SJSA1 (cell line): Measurements from ENCODE around the gene ST3GAL3. TPM values are rescaled to one million over a fixed set of nuclear protein-coding genes. Genes with fewer than 3 reads are reported as not detected.
"Not testable (repeated sequence)": the region's sequence is repeated elsewhere in the genome, so short reads cannot be mapped to it uniquely, and the experiment has no call there.

ENCODE experiments used
- DNase-seq, 2 experiments: peaks; one replicate each; pipeline ENCODE4 v3.0.0-alpha.2; 2015 to 2020; ENCODE audit warnings: low spot score in 2 of 2, low read depth in 1 of 2
- H3K27ac ChIP-seq: fragments of 250-450 bp; sonication (Bioruptor Pico); 2 replicates; pipeline ENCODE4 v1.5.1; 2020; ENCODE audit warnings: mild to moderate bottlenecking, moderate library complexity
- H3K27me3 ChIP-seq: fragments of 250-450 bp; sonication (Bioruptor Pico); replicated peaks from 2 replicates; pipeline ENCODE4 v1.5.1; 2020; ENCODE audit warnings: mild to moderate bottlenecking, moderate library complexity
- H3K36me3 ChIP-seq: fragments of 250-450 bp; sonication (Bioruptor Pico); 2 replicates; pipeline ENCODE4 v1.5.1; 2020; ENCODE audit warnings: mild to moderate bottlenecking
- H3K4me1 ChIP-seq: fragments of 250-450 bp; sonication (Bioruptor Pico); replicated peaks from 2 replicates; pipeline ENCODE4 v1.6.1; 2021; ENCODE audit warnings: mild to moderate bottlenecking
- H3K4me3 ChIP-seq: fragments of 250-450 bp; sonication (Bioruptor Pico); 2 replicates; pipeline ENCODE4 v1.5.1; 2020; ENCODE audit warnings: mild to moderate bottlenecking
- H3K9me3 ChIP-seq: fragments of 250-450 bp; sonication (Bioruptor Pico); replicated peaks from 2 replicates; pipeline ENCODE4 v1.5.1; 2020; ENCODE audit warnings: mild to moderate bottlenecking
- total RNA-seq: library from RNA; depleted of rRNA; stranded (reverse); fragments of >200 nt; shearing (Covaris generic); gene quantifications from 2 replicates; pipeline ENCODE4 v1.2.3, GENCODE V29; 2014

The ST3GAL3 gene
- total RNA-seq, 1 experiment from 2014 or later: 25.0 TPM

DNA sequence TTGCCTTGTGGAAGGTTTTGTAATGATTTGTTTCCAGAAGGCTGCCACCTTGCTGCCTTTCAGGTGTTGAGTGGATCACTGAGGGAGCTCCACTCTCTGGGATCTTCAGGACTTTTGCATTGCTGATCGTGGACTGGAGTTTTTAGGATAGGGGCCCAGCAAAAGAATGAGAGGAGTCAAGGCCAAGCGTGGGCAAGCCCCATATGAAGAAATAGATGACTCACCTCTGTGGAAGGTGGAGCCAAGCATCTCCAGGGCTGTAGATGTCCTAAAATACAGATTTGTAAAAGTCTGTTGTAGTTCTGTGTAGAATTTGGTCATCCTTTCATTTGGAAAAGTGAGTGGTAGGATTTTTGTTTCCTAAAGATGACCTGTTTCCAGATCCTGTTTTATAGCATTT is 67.0 kb downstream of the ST3GAL3 start:
- Histone ChIP-seq H3K27me3 (no peaks in the 10 kb centered on the region), H3K36me3 (peaks cover 36% of the 10 kb centered on the region), H3K4me3 (no peak overlapping the region), H3K27ac (no peak overlapping the region), H3K4me1 (peaks cover 17% of the 10 kb centered on the region), H3K9me3 (no peaks in the 10 kb centered on the region)
- no peak for DNase-seq

DNA sequence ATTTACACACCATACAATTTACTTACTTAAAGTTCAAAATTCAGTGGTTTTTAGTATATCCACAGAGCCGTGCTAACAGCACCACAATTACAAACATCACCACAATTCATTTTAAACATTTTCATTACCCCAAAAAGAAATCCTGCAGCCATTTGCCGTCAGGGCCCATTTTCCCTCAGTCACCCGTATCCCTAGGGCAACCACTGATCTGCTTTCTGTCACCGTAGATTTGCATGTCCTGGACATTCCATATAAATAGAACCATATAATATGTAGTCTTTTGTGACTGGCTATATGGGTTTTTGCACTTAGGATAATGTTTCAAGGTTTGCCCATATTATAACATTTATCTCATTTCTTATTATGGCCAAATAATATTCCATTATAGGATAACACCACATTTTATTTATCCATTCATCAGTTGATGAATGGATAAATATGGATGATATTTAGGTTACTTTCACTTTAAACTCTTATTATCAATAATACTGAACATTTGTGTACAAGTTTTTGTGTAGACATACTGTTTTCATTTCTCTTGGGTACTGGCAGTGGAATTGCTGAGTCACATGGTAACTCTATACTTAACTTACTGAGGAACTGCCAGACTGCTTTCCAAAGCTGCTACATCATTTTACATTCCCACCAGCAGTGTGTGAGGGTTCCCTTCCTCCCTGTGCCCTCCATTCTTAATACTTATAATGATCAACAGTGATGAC is 68.9 kb downstream of the ST3GAL3 start:
- Histone ChIP-seq H3K4me1 (peaks cover 17% of the 10 kb centered on the region), H3K36me3 (peaks cover 36% of the 10 kb centered on the region), H3K27ac (no peak overlapping the region), H3K27me3 (no peaks in the 10 kb centered on the region), H3K9me3 (no peaks in the 10 kb centered on the region), H3K4me3 (no peak overlapping the region)
- DNase-seq: no peak

DNA sequence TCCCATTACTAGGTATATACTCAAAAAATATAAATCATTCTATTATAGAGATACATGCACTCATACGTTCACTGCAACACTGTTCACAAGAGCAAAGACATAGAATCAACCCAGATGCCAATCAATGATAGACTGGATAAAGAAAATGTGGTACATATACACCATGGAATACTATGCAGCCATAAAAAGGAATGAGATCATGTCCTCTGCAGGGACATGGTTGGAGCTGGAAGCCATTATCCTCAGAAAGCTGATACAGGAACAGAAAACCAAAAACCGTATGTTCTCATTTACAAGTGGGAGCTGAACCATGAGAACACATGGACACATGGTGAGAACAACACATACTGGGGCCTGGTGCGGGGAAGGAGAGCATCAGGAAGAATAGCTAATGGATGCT is 70.6 kb downstream of the ST3GAL3 start:
- peaks cover 26% of the 10 kb centered on the region for H3K4me1 ChIP-seq
- H3K27ac ChIP-seq, H3K4me3 ChIP-seq, H3K9me3 ChIP-seq, H3K27me3 ChIP-seq, DNase-seq: not testable (repeated sequence)
- peaks cover 34% of the 10 kb centered on the region for H3K36me3 ChIP-seq

DNA sequence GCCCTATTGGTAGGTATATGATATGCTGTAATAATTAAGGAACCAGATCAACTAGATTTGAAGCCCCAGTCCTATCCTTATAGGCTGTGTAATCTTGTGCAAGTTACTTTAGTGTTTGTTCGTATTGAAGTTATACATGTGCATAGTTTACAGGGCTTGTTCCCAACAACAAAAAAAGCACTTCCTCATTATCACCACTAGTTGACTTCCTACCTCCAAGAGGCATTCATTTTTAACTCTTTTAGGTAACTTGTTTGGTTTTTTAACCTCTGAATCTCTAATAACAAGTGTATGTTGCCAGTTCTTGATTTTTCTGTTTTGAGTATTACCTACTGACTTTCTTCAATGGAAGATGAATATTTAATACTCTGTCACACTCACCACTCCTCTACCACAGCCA is 71.9 kb downstream of the ST3GAL3 start:
- no peak overlapping the region for H3K4me3 ChIP-seq

DNA sequence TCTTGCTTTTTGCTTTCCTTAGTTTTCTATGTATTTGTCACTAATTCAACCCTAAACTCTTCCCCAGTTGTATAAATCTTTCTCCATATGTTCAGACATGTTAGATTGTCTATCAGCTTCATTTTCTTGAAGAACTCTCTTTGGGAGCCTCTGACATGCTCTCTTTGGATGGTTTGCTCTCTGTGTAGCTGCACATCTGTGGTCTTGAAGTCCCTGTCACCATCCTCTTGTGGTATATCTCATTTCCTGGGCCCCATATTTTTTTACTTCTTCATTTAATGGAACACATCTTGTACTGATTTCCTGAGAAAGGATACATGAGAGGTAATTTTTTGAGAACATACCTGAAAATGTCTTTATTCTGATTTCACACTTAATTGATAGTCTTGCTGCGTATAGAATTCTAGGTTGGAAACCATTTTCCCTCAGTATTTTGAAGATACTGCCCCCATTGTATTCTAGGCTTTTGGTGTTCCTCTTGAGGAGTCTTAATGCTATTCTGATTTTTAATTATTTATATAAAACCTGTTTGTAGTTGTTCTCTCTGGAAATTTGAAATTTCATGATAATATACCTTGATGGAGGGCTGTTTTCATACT is 72.6 kb downstream of the ST3GAL3 start:
- H3K4me1 ChIP-seq: peaks cover 37% of the 10 kb centered on the region
- H3K4me3 ChIP-seq: no peak overlapping the region
- H3K27me3 ChIP-seq: no peaks in the 10 kb centered on the region
- no peak overlapping the region for H3K27ac ChIP-seq
- peaks cover 20% of the 10 kb centered on the region for H3K36me3 ChIP-seq
- no peaks in the 10 kb centered on the region for H3K9me3 ChIP-seq
- no peak for DNase-seq

More for the DNA sequence above, 71.9 kb downstream of the ST3GAL3 start:
- Histone ChIP-seq H3K27ac (no peak overlapping the region), H3K9me3 (no peaks in the 10 kb centered on the region), H3K27me3 (no peaks in the 10 kb centered on the region), H3K36me3 (peaks cover 24% of the 10 kb centered on the region), H3K4me1 (peaks cover 38% of the 10 kb centered on the region)
- no peak for DNase-seq

DNA sequence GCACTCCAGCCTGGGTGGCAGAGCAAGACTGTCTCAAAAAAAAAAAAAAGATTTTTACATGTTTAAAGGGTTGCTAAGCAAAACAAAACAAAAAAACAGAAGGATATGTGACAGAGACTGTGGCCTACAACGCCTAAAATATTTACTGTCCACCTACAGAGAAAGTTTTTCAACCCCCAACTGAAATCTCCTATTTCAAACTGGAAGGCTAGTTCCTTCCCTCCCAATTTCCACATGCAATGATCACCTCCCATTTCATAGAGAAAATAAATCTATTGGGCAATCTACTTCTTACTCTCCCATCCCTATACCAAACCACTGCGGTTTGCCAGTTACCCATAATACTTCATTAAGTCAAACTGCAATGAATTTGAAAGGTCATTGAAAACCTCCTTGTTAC is 74.2 kb downstream of the ST3GAL3 start:
- no peaks in the 10 kb centered on the region for H3K9me3 ChIP-seq
- H3K4me3 ChIP-seq: no peak overlapping the region
- H3K27me3 ChIP-seq: no peaks in the 10 kb centered on the region
- peak overlapping the region; percentile 33; the same call in 1 of the 2 replicates for H3K27ac ChIP-seq
- peaks cover 9% of the 10 kb centered on the region for H3K36me3 ChIP-seq
- no peak for DNase-seq
- H3K4me1 ChIP-seq: peaks cover 42% of the 10 kb centered on the region

DNA sequence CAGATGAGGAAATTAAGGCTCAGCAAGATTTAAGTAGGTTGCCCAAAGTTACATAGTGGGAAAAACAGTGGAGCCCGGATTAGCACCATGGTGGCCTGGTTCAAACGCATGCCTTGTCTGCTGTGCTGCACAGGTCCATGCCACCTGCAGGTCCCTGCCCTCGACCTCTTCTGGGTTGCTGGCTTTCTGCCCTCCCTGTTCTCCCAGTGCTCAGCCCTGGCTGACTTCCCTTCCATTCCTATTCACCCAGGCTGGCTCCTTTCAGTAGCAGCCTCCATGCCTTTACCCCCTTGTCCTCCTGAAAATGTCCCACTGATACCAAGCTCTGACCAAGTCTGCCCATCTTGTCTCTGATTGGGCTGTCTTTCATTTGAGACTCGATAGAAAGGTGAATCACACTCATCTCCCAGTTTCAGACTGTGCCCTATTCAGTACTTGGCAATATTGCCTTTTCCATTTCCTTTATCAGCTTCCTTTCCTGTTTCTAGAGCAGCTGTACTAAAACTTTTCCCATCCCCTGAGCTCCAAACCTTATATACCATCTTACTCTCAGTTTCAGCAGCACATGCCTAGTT is 75.8 kb downstream of the ST3GAL3 start:
- Histone ChIP-seq H3K4me3 (no peak overlapping the region), H3K36me3 (no peaks in the 10 kb centered on the region), H3K4me1 (peaks cover 56% of the 10 kb centered on the region), H3K27ac (peak overlapping the region; percentile 85), H3K9me3 (no peaks in the 10 kb centered on the region), H3K27me3 (no peaks in the 10 kb centered on the region)
- DNase-seq: no peak

DNA sequence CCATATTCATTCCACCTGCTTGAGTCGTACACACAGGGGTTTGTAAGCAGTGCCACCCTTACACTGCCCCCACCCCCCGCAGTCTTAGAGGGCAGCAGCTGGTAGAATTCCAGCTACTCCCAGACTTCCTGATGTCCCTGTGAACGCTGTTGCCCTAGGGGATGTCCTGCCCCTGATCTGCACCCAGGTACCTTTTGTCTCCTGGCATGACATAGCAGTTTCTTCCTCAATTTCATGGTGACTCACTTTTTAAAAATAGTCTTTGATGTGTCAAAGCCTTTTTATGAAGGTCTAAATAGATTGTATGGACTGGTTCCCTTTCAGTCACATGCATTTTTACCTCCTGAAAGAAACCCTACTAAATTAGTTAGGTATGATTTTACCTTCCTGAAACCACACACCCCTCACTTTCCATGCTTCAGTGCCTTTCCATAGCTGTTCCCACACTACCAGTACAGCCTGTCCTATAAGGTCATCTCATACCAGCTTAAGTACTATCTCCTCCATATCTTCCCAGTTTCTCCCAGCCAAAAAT is 76.4 kb downstream of the ST3GAL3 start:
- H3K27ac ChIP-seq: peak overlapping the region; percentile 85
- H3K4me3 ChIP-seq: no peak overlapping the region
- H3K9me3 ChIP-seq: no peaks in the 10 kb centered on the region
- peaks cover 60% of the 10 kb centered on the region for H3K4me1 ChIP-seq
- H3K36me3 ChIP-seq: no peaks in the 10 kb centered on the region
- H3K27me3 ChIP-seq: no peaks in the 10 kb centered on the region
- DNase-seq: peak; percentile 74 to 77

DNA sequence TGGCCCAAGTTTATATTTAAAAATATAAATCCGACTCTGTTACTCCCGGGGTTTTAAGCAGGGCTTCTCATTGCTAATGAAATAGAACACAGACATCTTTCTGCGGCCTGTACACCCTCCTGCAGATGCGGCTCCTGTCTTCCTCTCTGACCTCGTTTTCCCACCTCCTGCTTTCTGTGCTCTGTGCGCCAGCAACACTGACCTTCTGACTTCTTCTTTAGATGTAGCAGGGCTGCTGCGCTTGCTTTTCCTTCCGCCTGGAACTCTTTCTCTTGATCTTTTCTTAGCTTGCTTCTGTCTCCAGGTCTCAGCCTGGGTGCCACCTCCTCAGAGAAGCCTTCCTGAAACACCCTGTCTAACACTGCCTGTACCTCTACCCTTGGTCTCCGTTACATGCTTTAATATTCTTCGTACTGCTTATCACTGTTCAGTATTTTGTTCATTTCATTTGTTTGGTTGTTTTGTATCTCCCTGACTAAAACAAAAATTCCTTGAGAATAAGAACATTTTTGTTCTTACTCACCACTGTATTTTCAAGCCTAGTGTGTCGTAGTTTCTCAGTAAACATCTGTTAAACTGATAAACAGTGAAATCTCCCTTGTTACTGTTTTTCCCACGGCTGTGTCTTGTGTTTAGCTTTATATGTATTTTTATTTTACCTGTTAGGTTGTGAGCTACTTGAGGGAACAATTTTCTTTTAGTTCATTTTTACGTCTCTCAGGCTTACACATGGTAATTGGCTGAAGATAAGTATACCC is 79.0 kb downstream of the ST3GAL3 start:
- peaks cover 62% of the 10 kb centered on the region for H3K4me1 ChIP-seq
- DNase-seq: peak in 1 of 2 experiments; percentile 57
- no peaks in the 10 kb centered on the region for H3K9me3 ChIP-seq
- H3K27ac ChIP-seq: peak overlapping the region; percentile 85
- no peaks in the 10 kb centered on the region for H3K27me3 ChIP-seq
- H3K4me3 ChIP-seq: no peak overlapping the region
- H3K36me3 ChIP-seq: no peaks in the 10 kb centered on the region

DNA sequence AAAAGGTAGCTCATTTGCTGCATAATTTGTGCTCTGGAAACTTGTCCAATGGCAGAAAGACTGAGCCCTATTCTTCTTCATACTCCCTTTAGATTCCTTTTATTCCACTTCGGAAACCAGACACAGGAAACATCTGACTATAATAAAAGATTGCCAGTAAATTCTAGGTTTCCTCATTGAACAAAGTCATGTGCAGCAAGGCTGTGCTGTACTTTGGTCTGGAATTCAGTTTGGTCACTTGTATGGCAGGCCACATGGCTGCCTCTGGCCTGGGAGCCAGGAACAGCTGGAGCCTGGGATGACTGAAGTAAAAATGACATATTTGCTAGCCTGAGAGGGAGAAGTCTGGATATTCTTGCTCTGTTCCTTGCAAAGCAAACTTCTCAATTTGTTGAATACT is 79.6 kb downstream of the ST3GAL3 start:
- Histone ChIP-seq H3K4me3 (no peak overlapping the region), H3K9me3 (no peaks in the 10 kb centered on the region), H3K27me3 (no peaks in the 10 kb centered on the region), H3K4me1 (peaks cover 56% of the 10 kb centered on the region), H3K36me3 (peaks cover under 1% of the 10 kb centered on the region; the same call in 1 of the 2 replicates), H3K27ac (peak overlapping the region; percentile 85)
- DNase-seq: no peak

DNA sequence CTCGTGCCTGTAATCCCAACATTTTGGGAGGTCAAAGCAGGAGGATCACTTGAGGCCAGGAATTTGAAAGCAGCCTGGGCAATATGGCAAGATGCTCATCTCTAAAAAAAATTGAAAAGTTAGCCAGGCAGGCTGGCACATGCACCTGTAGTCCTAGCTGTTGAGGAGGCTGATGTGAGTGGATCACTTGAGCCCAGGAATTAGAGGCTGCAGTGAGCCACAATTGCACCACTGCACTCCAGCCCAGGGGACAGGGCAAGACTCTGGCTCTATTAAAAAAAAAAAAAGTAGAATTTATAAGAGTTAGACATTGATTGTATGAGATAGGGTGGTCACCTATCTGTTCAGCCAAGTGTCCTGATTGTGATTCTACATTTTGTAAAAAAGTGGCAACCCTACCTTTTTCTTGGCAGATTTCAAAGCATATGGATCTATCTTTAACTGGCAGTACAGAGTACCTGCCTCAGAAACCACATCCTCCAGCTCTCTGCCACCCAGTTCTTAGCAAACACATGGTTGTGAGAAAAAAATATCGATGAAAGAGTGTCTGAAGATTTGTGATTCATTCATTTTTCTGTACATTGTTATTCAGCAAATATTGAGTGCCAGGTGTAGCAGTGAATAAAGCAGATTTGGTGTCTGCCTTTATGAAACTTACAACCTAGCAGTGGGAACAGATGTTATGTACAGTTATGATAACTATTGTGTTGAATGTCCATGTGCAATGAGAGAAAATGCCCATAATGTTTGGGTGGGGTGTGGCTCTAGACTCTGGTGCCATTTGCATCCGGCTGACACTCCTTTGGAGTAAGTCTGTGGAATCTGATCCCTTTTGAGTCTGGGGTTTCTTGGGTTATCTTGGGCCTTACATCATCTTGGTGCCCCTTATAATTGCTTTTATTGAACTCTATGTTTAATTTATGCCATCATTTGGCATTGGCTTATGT is 82.5 kb downstream of the ST3GAL3 start:
- Histone ChIP-seq H3K27ac (no peak overlapping the region), H3K9me3 (no peaks in the 10 kb centered on the region), H3K36me3 (peaks cover 19% of the 10 kb centered on the region), H3K4me3 (no peak overlapping the region), H3K4me1 (peaks cover 36% of the 10 kb centered on the region), H3K27me3 (no peaks in the 10 kb centered on the region)
- DNase-seq: no peak

DNA sequence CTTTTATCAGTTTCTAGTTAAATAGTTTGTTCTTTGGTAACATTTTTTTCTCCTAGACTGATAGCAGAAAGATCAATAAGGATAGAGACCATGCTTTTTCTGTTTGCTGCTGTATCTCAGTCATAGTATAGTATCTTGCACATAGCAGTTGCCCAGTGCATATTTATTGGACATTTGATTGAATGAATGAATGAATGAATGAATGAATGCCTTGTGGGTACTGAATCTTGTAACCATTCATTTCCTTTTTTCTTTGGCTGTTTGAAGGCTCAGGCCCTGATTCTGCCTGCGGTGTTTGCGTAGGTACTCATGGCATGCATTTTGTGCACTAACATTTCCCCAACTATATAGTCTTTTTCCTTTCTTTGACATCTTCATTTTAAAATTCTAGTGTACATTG is 83.9 kb downstream of the ST3GAL3 start:
- Histone ChIP-seq H3K36me3 (peaks cover 20% of the 10 kb centered on the region), H3K9me3 (no peaks in the 10 kb centered on the region), H3K27me3 (no peaks in the 10 kb centered on the region), H3K27ac (no peak overlapping the region), H3K4me3 (no peak overlapping the region), H3K4me1 (peaks cover 36% of the 10 kb centered on the region)
- DNase-seq: no peak

DNA sequence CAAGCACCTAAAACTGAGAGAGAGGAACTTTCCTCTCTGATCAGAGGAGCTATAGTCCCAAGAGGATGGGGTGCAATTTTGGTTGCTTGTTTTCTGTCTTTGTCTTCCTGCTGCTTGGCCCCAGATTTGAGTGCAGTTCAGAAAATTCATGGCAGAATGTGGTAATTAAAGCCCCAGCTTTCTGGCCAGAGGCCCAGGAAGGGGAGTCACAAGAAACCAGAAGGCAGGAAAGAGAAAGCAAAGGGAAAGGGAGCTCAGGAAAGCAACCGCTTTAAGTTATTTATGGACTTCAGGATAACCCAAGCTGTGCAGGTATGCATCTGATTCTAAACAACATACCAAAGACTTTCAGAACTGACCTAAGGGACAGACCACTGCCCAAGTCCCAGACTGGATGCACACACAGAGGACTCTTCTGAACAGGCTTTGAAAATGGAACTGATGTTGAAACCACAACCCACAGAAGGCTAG is 88.8 kb downstream of the ST3GAL3 start:
- Histone ChIP-seq H3K36me3 (peaks cover 46% of the 10 kb centered on the region), H3K27me3 (no peaks in the 10 kb centered on the region), H3K4me3 (no peak overlapping the region), H3K4me1 (peaks cover 24% of the 10 kb centered on the region), H3K9me3 (no peaks in the 10 kb centered on the region; the same call in 1 of the 2 replicates), H3K27ac (no peak overlapping the region)
- peak in 1 of 2 experiments; percentile 39 for DNase-seq
